Cardiac fibroblast (primary cell): Measurements from ENCODE around the gene PHF12.
A peak's percentile ranks its signal among the peaks of the same experiment; 100 is the strongest.

ENCODE experiments used
- DNase-seq, 2 donors: peaks; one replicate each; pipeline versions ENCODE4 v3.0.0 to v3.0.0-alpha.2; 2010; ENCODE audit warnings: low read depth in 2 of 2
- H3K4me3 ChIP-seq, 2 donors: replicated peaks in 1 of 2; 1 replicate in 1 of 2; 2 replicates in 1 of 2; pipeline ENCODE4 v1.5.1; 2011; ENCODE audit warnings: low read depth in 2 of 2, low read length in 2 of 2, mild to moderate bottlenecking in 2 of 2, moderate library complexity in 1 of 2
- CTCF ChIP-seq: IDR thresholded peaks from one replicate; pipeline ENCODE4 v1.5.1; 2011; ENCODE audit warnings: low read depth, mild to moderate bottlenecking, low read length, inconsistent platforms

PHF12 gene

GRCh38 chr17:28951428-28951990 lies at the start of gene PHF12:
Gene PHF12 (minus strand): TSS chr17:28951518. CDS start chr17:28950960, 558 bp downstream.
- no peak for TF ChIP-seq CTCF
- H3K4me3 ChIP-seq: peak within 1 kb of the TSS; percentile 85 to 95
- peak; percentile 100 for DNase-seq

- TF ChIP-seq CTCF: no peak
- H3K4me3 ChIP-seq: no peak overlapping the region
- no peak for DNase-seq
These were observed 49.7 kb upstream of the PHF12 start for GRCh38 chr17:29000973-29001372.

GRCh38 chr17:28999206-28999605 lies 47.9 kb upstream of the PHF12 start:
- no peak for DNase-seq
- TF ChIP-seq CTCF: no peak
- no peak overlapping the region for H3K4me3 ChIP-seq

- no peak for TF ChIP-seq CTCF
- no peak overlapping the region for H3K4me3 ChIP-seq
- no peak for DNase-seq
These were observed 46.5 kb upstream of the PHF12 start for GRCh38 chr17:28997806-28998205.

- TF ChIP-seq CTCF: no peak
- DNase-seq: no peak
- H3K4me3 ChIP-seq: no peak overlapping the region
These were observed 45.3 kb upstream of the PHF12 start for GRCh38 chr17:28996554-28997096.

GRCh38 chr17:28993645-28994426 lies 42.5 kb upstream of the PHF12 start:
- no peak for TF ChIP-seq CTCF

More at GRCh38 chr17:28993645-28994426, 42.5 kb upstream of the PHF12 start:
- no peak for DNase-seq
- no peak overlapping the region for H3K4me3 ChIP-seq
